ENCODE measurements around the gene GNAZ.

The GNAZ gene

GRCh38 chr22:23158516-23159290 is 88.4 kb downstream of the GNAZ start:
- Mint-ChIP-seq H3K27me3 (peaks cover 1% of the 10 kb centered on the region), H3K9me3 (no peaks in the 10 kb centered on the region), H3K36me3 (ENCODE audit: low read depth) (no peaks in the 10 kb centered on the region), H3K27ac (no peak overlapping the region), H3K4me1 (ENCODE audit: low read depth) (peaks cover 19% of the 10 kb centered on the region), H3K4me3 (no peak overlapping the region)
- intact Hi-C loops (cut with micrococcal nuclease) = no loop called here

GRCh38 chr22:23159291-23159630 is 88.9 kb downstream of the GNAZ start:
- H3K27ac Mint-ChIP-seq = no peak overlapping the region
- intact Hi-C loops (cut with micrococcal nuclease) = no loop called here
- no peaks in the 10 kb centered on the region for H3K9me3 Mint-ChIP-seq
- H3K4me3 Mint-ChIP-seq = no peak overlapping the region
- H3K36me3 Mint-ChIP-seq (ENCODE audit: low read depth) = no peaks in the 10 kb centered on the region
- H3K27me3 Mint-ChIP-seq = peaks cover 1% of the 10 kb centered on the region
- H3K4me1 Mint-ChIP-seq (ENCODE audit: low read depth) = peaks cover 14% of the 10 kb centered on the region

- Mint-ChIP-seq H3K4me1 (ENCODE audit: low read depth) (peaks cover 13% of the 10 kb centered on the region), H3K27ac (no peak overlapping the region), H3K9me3 (no peaks in the 10 kb centered on the region), H3K27me3 (peaks cover 1% of the 10 kb centered on the region), H3K36me3 (ENCODE audit: low read depth) (no peaks in the 10 kb centered on the region), H3K4me3 (no peak overlapping the region)
- intact Hi-C loops (cut with micrococcal nuclease) = no loop called here
Measured at GRCh38 chr22:23161029-23161428, 90.7 kb downstream of the GNAZ start.

- Mint-ChIP-seq H3K27ac (no peak overlapping the region), H3K27me3 (peaks cover 1% of the 10 kb centered on the region), H3K9me3 (no peaks in the 10 kb centered on the region), H3K4me3 (no peak overlapping the region), H3K36me3 (ENCODE audit: low read depth) (no peaks in the 10 kb centered on the region), H3K4me1 (ENCODE audit: low read depth) (peaks cover 12% of the 10 kb centered on the region)
- intact Hi-C loops (cut with micrococcal nuclease) = no loop called here
Measured at GRCh38 chr22:23161574-23161973, 91.3 kb downstream of the GNAZ start.

- Mint-ChIP-seq H3K27me3 (peaks cover 1% of the 10 kb centered on the region), H3K27ac (no peak overlapping the region), H3K4me3 (no peak overlapping the region), H3K9me3 (no peaks in the 10 kb centered on the region), H3K36me3 (ENCODE audit: low read depth) (no peaks in the 10 kb centered on the region), H3K4me1 (ENCODE audit: low read depth) (peaks cover 7% of the 10 kb centered on the region)
- intact Hi-C loops (cut with micrococcal nuclease) = no loop called here
Measured at GRCh38 chr22:23163665-23164064, 93.3 kb downstream of the GNAZ start.

- Mint-ChIP-seq H3K27ac (no peak overlapping the region), H3K36me3 (ENCODE audit: low read depth) (no peaks in the 10 kb centered on the region)
Measured at GRCh38 chr22:23164091-23164490, 93.8 kb downstream of the GNAZ start.

GRCh38 chr22:23166042-23166831 is 95.9 kb downstream of the GNAZ start:
- intact Hi-C loops (cut with micrococcal nuclease) = no loop called here
- no peak overlapping the region for H3K4me3 Mint-ChIP-seq
- H3K4me1 Mint-ChIP-seq (ENCODE audit: low read depth) = no peaks in the 10 kb centered on the region
- H3K9me3 Mint-ChIP-seq = no peaks in the 10 kb centered on the region
- H3K36me3 Mint-ChIP-seq (ENCODE audit: low read depth) = no peaks in the 10 kb centered on the region
- no peak overlapping the region for H3K27ac Mint-ChIP-seq
- no peaks in the 10 kb centered on the region for H3K27me3 Mint-ChIP-seq

More at GRCh38 chr22:23164091-23164490, 93.8 kb downstream of the GNAZ start:
- Mint-ChIP-seq H3K4me3 (no peak overlapping the region), H3K4me1 (ENCODE audit: low read depth) (peaks cover 5% of the 10 kb centered on the region), H3K27me3 (peaks cover 1% of the 10 kb centered on the region), H3K9me3 (no peaks in the 10 kb centered on the region)
- intact Hi-C loops (cut with micrococcal nuclease) = no loop called here

- Mint-ChIP-seq H3K9me3 (no peaks in the 10 kb centered on the region), H3K4me1 (ENCODE audit: low read depth) (no peaks in the 10 kb centered on the region), H3K4me3 (no peak overlapping the region), H3K27ac (no peak overlapping the region), H3K36me3 (ENCODE audit: low read depth) (no peaks in the 10 kb centered on the region), H3K27me3 (no peaks in the 10 kb centered on the region)
- intact Hi-C loops (cut with micrococcal nuclease) = no loop called here
Measured at GRCh38 chr22:23166841-23167616, 96.7 kb downstream of the GNAZ start.

- no peaks in the 10 kb centered on the region for H3K36me3 Mint-ChIP-seq (ENCODE audit: low read depth)
Measured at GRCh38 chr22:23168391-23169042, 98.2 kb downstream of the GNAZ start.

GRCh38 chr22:23169043-23169406 is 98.7 kb downstream of the GNAZ start:
- no peaks in the 10 kb centered on the region for H3K4me1 Mint-ChIP-seq (ENCODE audit: low read depth)
- H3K9me3 Mint-ChIP-seq = no peaks in the 10 kb centered on the region
- no peak overlapping the region for H3K4me3 Mint-ChIP-seq
- no peak overlapping the region for H3K27ac Mint-ChIP-seq
- H3K36me3 Mint-ChIP-seq (ENCODE audit: low read depth) = no peaks in the 10 kb centered on the region
- no peaks in the 10 kb centered on the region for H3K27me3 Mint-ChIP-seq
- intact Hi-C loops (cut with micrococcal nuclease) = no loop called here

More at GRCh38 chr22:23168391-23169042, 98.2 kb downstream of the GNAZ start:
- H3K9me3 Mint-ChIP-seq = no peaks in the 10 kb centered on the region
- H3K27me3 Mint-ChIP-seq = no peaks in the 10 kb centered on the region
- no peak overlapping the region for H3K4me3 Mint-ChIP-seq
- H3K4me1 Mint-ChIP-seq (ENCODE audit: low read depth) = no peaks in the 10 kb centered on the region
- intact Hi-C loops (cut with micrococcal nuclease) = no loop called here
- no peak overlapping the region for H3K27ac Mint-ChIP-seq

All from dendritic cell treated with granulocyte-macrophage colony-stimulating factor and Interleukin-4, amounts not matched to agents 40 ng/mL and 50 ng/mL, for 4 days (primary cell).